Measurements from ENCODE around the gene PROM1. TPM values are rescaled to one million over a fixed set of nuclear protein-coding genes. Genes with fewer than 3 reads are reported as not detected.

The PROM1 gene
- total and polyA plus RNA-seq, 4 donors = 1.2 to 5.2 (median 3.7) TPM

- H3K4me3 ChIP-seq (ENCODE audit: low read depth in 1 of 3, low read length in 3 of 3) = no peak overlapping the region
- H3K27me3 ChIP-seq (ENCODE audit: control insufficient read depth in 4 of 4, insufficient read depth in 4 of 4, low read length in 3 of 4) = no peaks in the 10 kb centered on the region
- H3K9ac ChIP-seq (ENCODE audit: low read depth in 1 of 2, low read length in 2 of 2) = no peak overlapping the region
- TF ChIP-seq TAF1 (conservative IDR thresholded peaks at IDR 0.05) = no peak
- TF ChIP-seq ATF3 (IDR thresholded peaks at IDR 0.05) = no peak
- TF ChIP-seq RAD21 (IDR thresholded peaks at IDR 0.05) = no peak
- no peak for TF ChIP-seq GABPA (IDR thresholded peaks at IDR 0.05 in 1 of 2, conservative IDR thresholded peaks at IDR 0.05 in 1 of 2)
- TF ChIP-seq FOXA1 (IDR thresholded peaks at IDR 0.05) = no peak
- no peak for TF ChIP-seq NR2F2 (IDR thresholded peaks at IDR 0.05)
- no peak for TF ChIP-seq CTCF (IDR thresholded peaks at IDR 0.05; ENCODE audit: low read depth, low read length, missing input control)
- TF ChIP-seq HNF4A (conservative IDR thresholded peaks at IDR 0.05) = no peak
- no peak for TF ChIP-seq YY1 (IDR thresholded peaks at IDR 0.05)
- TF ChIP-seq EGR1 (IDR thresholded peaks at IDR 0.05; ENCODE audit: low read depth in 2 of 2) = no peak
- no peak for TF ChIP-seq HNF4G (IDR thresholded peaks at IDR 0.05)
- no peak for TF ChIP-seq FOXA2 (IDR thresholded peaks at IDR 0.05)
- no peak for TF ChIP-seq RXRA (IDR thresholded peaks at IDR 0.05)
- no peak for TF ChIP-seq JUND (IDR thresholded peaks at IDR 0.05)
- TF ChIP-seq MAX (IDR thresholded peaks at IDR 0.05) = no peak
- TF ChIP-seq SP1 (IDR thresholded peaks at IDR 0.05) = no peak
- no peak for TF ChIP-seq REST (IDR thresholded peaks at IDR 0.05)
- H3K36me3 ChIP-seq (ENCODE audit: control insufficient read depth in 4 of 4, insufficient read depth in 3 of 4, low read depth in 1 of 4, low read length in 3 of 4) = no peaks in the 10 kb centered on the region
- 74% methylated on average over 2 of the region's 2 CpGs for WGBS
- DNase-seq (ENCODE audit: low spot score) = no peak
- H3K9me3 ChIP-seq (ENCODE audit: control insufficient read depth in 4 of 4, low read length in 3 of 4) = no peaks in the 10 kb centered on the region
- no peak overlapping the region for H3K27ac ChIP-seq (ENCODE audit: low read depth in 1 of 2, low read length in 2 of 2)
- no peaks in the 10 kb centered on the region for H3K4me1 ChIP-seq (ENCODE audit: control insufficient read depth in 4 of 4, insufficient read depth in 4 of 4, low read length in 3 of 4)
These were observed 30.9 kb downstream of the PROM1 start for GRCh38 chr4:16052939-16053338.

GRCh38 chr4:16051980-16052379 lies 31.8 kb downstream of the PROM1 start:
- H3K9ac ChIP-seq (ENCODE audit: low read depth in 1 of 2, low read length in 2 of 2) = no peak overlapping the region
- 91% methylated on average over 5 of the region's 5 CpGs for WGBS

More at GRCh38 chr4:16051980-16052379, 31.8 kb downstream of the PROM1 start:
- no peaks in the 10 kb centered on the region for H3K4me1 ChIP-seq (ENCODE audit: control insufficient read depth in 4 of 4, insufficient read depth in 4 of 4, low read length in 3 of 4)
- H3K27me3 ChIP-seq (ENCODE audit: control insufficient read depth in 4 of 4, insufficient read depth in 4 of 4, low read length in 3 of 4) = no peaks in the 10 kb centered on the region
- TF ChIP-seq MAX (IDR thresholded peaks at IDR 0.05) (no peak), HNF4G (IDR thresholded peaks at IDR 0.05) (no peak), RXRA (IDR thresholded peaks at IDR 0.05) (no peak), NR2F2 (IDR thresholded peaks at IDR 0.05) (no peak), GABPA (IDR thresholded peaks at IDR 0.05 in 1 of 2, conservative IDR thresholded peaks at IDR 0.05 in 1 of 2) (no peak), SP1 (IDR thresholded peaks at IDR 0.05) (no peak), EGR1 (IDR thresholded peaks at IDR 0.05; ENCODE audit: low read depth in 2 of 2) (no peak)
- H3K36me3 ChIP-seq (ENCODE audit: control insufficient read depth in 4 of 4, insufficient read depth in 3 of 4, low read depth in 1 of 4, low read length in 3 of 4) = no peaks in the 10 kb centered on the region
- no peak overlapping the region for H3K27ac ChIP-seq (ENCODE audit: low read depth in 1 of 2, low read length in 2 of 2)
- no peak for DNase-seq (ENCODE audit: low spot score)
- H3K9me3 ChIP-seq (ENCODE audit: control insufficient read depth in 4 of 4, low read length in 3 of 4) = no peaks in the 10 kb centered on the region
- no peak overlapping the region for H3K4me3 ChIP-seq (ENCODE audit: low read depth in 1 of 3, low read length in 3 of 3)
